ENCODE results near the gene ISOC2.

- TF ChIP-seq CTCF (IDR thresholded peaks at IDR 0.05; ENCODE audit: insufficient read depth, low read length, poor library complexity, severe bottlenecking) (no peak), EZH2phosphoT487 (conservative IDR thresholded peaks at IDR 0.05; ENCODE audit: low read length) (no peak)
Measured at GRCh38 chr19:55481794-55482155, 20.3 kb upstream of the ISOC2 start.

All from SU-DHL-6 (cell line).